NCI-H524 (cell line): ENCODE results near the gene ZKSCAN7.
A peak's percentile ranks its signal among the peaks of the same experiment; 100 is the strongest.
"Not testable (repeated sequence)": the region's sequence is repeated elsewhere in the genome, so short reads cannot be mapped to it uniquely, and the experiment has no call there.

Experiments used
- DNase-seq, 2 experiments: peaks; one replicate each; lab custom pipeline; 2025; lab: John Stamatoyannopoulos, UW

Gene ZKSCAN7

GRCh38 chr3:44577354-44577952 lies 22.5 kb downstream of the ZKSCAN7 start:
- DNase-seq, result not testable (repeated sequence)

GRCh38 chr3:44578316-44578715 lies 23.3 kb downstream of the ZKSCAN7 start:
- not testable (repeated sequence) for DNase-seq

GRCh38 chr3:44578924-44579515 lies 24.0 kb downstream of the ZKSCAN7 start:
- not testable (repeated sequence) for DNase-seq

GRCh38 chr3:44579749-44580148 lies 24.8 kb downstream of the ZKSCAN7 start:
- DNase-seq, result not testable (repeated sequence)

GRCh38 chr3:44580971-44581370 lies 26.0 kb downstream of the ZKSCAN7 start:
- not testable (repeated sequence) for DNase-seq

- peak; percentile 76 to 86 for DNase-seq
Measured at GRCh38 chr3:44584646-44585501, 29.9 kb downstream of the ZKSCAN7 start, which contains the start of gene ZNF660. Gene ZNF660, plus strand, starts transcription at chr3:44584964. Its CDS starts 9,230 bp downstream, at chr3:44594194.

- no peak for DNase-seq
Measured at GRCh38 chr3:44596621-44597020, 41.6 kb downstream of the ZKSCAN7 start.

GRCh38 chr3:44601749-44602148 lies 46.8 kb downstream of the ZKSCAN7 start:
- no peak for DNase-seq

- no peak for DNase-seq
Measured at GRCh38 chr3:44612678-44613077, 57.7 kb downstream of the ZKSCAN7 start.
